Muscle of leg (tissue), 11 donors: Measurements from ENCODE around the gene PANX2. TPM values are rescaled to one million over a fixed set of nuclear protein-coding genes. Genes with fewer than 3 reads are reported as not detected.

Experiments
- DNase-seq: peaks from one replicate; pipeline ENCODE4 v3.0.0; 2013
- H3K27ac ChIP-seq: one replicate; pipeline ENCODE4 v1.5.1; 2013; ENCODE audit warnings: mild to moderate bottlenecking, low read length, control low read depth
- H3K27me3 ChIP-seq: one replicate; pipeline ENCODE4 v1.6.1; 2013; ENCODE audit warnings: low read length; ENCODE audit not compliant: control insufficient read depth, insufficient read depth
- H3K36me3 ChIP-seq: one replicate; pipeline ENCODE4 v1.6.1; 2013; ENCODE audit warnings: low read length; ENCODE audit not compliant: control insufficient read depth, insufficient read depth
- H3K4me1 ChIP-seq: one replicate; pipeline ENCODE4 v1.6.1; 2013; ENCODE audit warnings: low read length; ENCODE audit not compliant: control insufficient read depth, insufficient read depth
- H3K4me3 ChIP-seq: one replicate; pipeline ENCODE4 v1.5.1; 2013; ENCODE audit warnings: low read length, control low read depth
- H3K9me3 ChIP-seq: replicated peaks from 2 replicates; pipeline ENCODE4 v1.6.1; 2013; ENCODE audit warnings: low read depth, low read length; ENCODE audit not compliant: control insufficient read depth
- WGBS: methylation state at CpG from one replicate; pipeline ENCODE4 v1.1.5; 2013; ENCODE audit warnings: missing lambda C conversion rate; ENCODE audit not compliant: insufficient coverage; 5-methylcytosine and 5-hydroxymethylcytosine counted together
- polyA plus RNA-seq, 8 donors: library from polyadenylated mRNA; unstranded; fragments of 120-200 nt; gene quantifications; one replicate each; pipeline versions ENCODE4 v1.2.1 to v1.2.3, GENCODE V29; 2013; ENCODE audit warnings: inconsistent platforms in 1 of 8, low replicate concordance in 1 of 8; ENCODE audit not compliant: insufficient read length in 8 of 8, insufficient read depth in 1 of 8
- total RNA-seq: library from RNA; stranded (reverse); fragments of 120-200 nt; gene quantifications from one replicate; pipeline ENCODE4 v1.2.4, GENCODE V29; 2013

Gene PANX2
- total and polyA plus RNA-seq, 9 donors = 0.04 to 0.19 (median 0.15) TPM

GRCh38 chr22:50225200-50225969 lies 54.9 kb downstream of the PANX2 start:
- Histone ChIP-seq H3K27ac (no peak overlapping the region), H3K36me3 (peaks cover 77% of the 10 kb centered on the region), H3K4me1 (peaks cover 4% of the 10 kb centered on the region), H3K9me3 (no peaks in the 10 kb centered on the region), H3K27me3 (no peaks in the 10 kb centered on the region), H3K4me3 (no peak overlapping the region)
- WGBS = 79% methylated on average over 22 of the region's 24 CpGs
- no peak for DNase-seq

GRCh38 chr22:50226063-50226874 lies 55.7 kb downstream of the PANX2 start:
- peaks cover 69% of the 10 kb centered on the region for H3K36me3 ChIP-seq
- no peaks in the 10 kb centered on the region for H3K27me3 ChIP-seq
- peaks cover 4% of the 10 kb centered on the region for H3K4me1 ChIP-seq
- no peaks in the 10 kb centered on the region for H3K9me3 ChIP-seq
- no peak overlapping the region for H3K27ac ChIP-seq
- WGBS = 91% methylated on average over 27 of the region's 31 CpGs
- no peak overlapping the region for H3K4me3 ChIP-seq
- DNase-seq = no peak

GRCh38 chr22:50226875-50227165 lies 56.3 kb downstream of the PANX2 start:
- 87% methylated on average over 18 of the region's 18 CpGs for WGBS
- Histone ChIP-seq H3K4me3 (no peak overlapping the region), H3K4me1 (peaks cover 4% of the 10 kb centered on the region), H3K36me3 (peaks cover 63% of the 10 kb centered on the region), H3K9me3 (no peaks in the 10 kb centered on the region), H3K27me3 (no peaks in the 10 kb centered on the region), H3K27ac (no peak overlapping the region)
- DNase-seq = no peak

GRCh38 chr22:50227579-50228215 lies 57.2 kb downstream of the PANX2 start:
- Histone ChIP-seq H3K27ac (no peak overlapping the region), H3K4me1 (peaks cover 4% of the 10 kb centered on the region), H3K36me3 (peaks cover 54% of the 10 kb centered on the region), H3K9me3 (no peaks in the 10 kb centered on the region), H3K27me3 (no peaks in the 10 kb centered on the region), H3K4me3 (no peak overlapping the region)
- WGBS = 89% methylated on average over 20 of the region's 25 CpGs
- DNase-seq = no peak

- H3K27me3 ChIP-seq = no peaks in the 10 kb centered on the region
- peaks cover 4% of the 10 kb centered on the region for H3K4me1 ChIP-seq
- H3K9me3 ChIP-seq = no peaks in the 10 kb centered on the region
- H3K4me3 ChIP-seq = no peak overlapping the region
- no peak for DNase-seq
- peaks cover 52% of the 10 kb centered on the region for H3K36me3 ChIP-seq
- 90% methylated on average over 7 of the region's 9 CpGs for WGBS
- no peak overlapping the region for H3K27ac ChIP-seq
Measured at GRCh38 chr22:50228366-50228765, 57.8 kb downstream of the PANX2 start.

- 93% methylated on average over 14 of the region's 16 CpGs for WGBS
- DNase-seq = no peak
- H3K27me3 ChIP-seq = no peaks in the 10 kb centered on the region
- H3K27ac ChIP-seq = no peak overlapping the region
- no peak overlapping the region for H3K4me3 ChIP-seq
- peaks cover 49% of the 10 kb centered on the region for H3K36me3 ChIP-seq
- peaks cover 4% of the 10 kb centered on the region for H3K4me1 ChIP-seq
- H3K9me3 ChIP-seq = no peaks in the 10 kb centered on the region
Measured at GRCh38 chr22:50229370-50229769, 58.8 kb downstream of the PANX2 start.

Other genes starting within 250 kb of the PANX2 start
- 14.7 TPM for gene PIM3, start 210.0 kb upstream of the PANX2 start, total RNA-seq
- 10 to 100 TPM; 13.6 to 21.6 (median 16.3) TPM for gene PIM3, start 210.0 kb upstream of the PANX2 start, polyA plus RNA-seq
- gene IL17REL, start 158.0 kb upstream of the PANX2 start, total RNA-seq = not detected
- gene IL17REL, start 158.0 kb upstream of the PANX2 start, polyA plus RNA-seq = under 1 TPM in 1 of 8 donors, not detected in 7; 0.05 TPM
- gene TTLL8, start 112.4 kb upstream of the PANX2 start, total RNA-seq = not detected
- not detected for gene TTLL8, start 112.4 kb upstream of the PANX2 start, polyA plus RNA-seq
- gene MLC1, start 85.3 kb upstream of the PANX2 start, total RNA-seq = 0.31 TPM
- 1 to 10 TPM in 1 of 8 donors, under 1 TPM in 7; 0.45 to 1.2 (median 0.85) TPM for gene MLC1, start 85.3 kb upstream of the PANX2 start, polyA plus RNA-seq
- 0.40 TPM for gene MOV10L1, start 80.7 kb upstream of the PANX2 start, total RNA-seq
- gene MOV10L1, start 80.7 kb upstream of the PANX2 start, polyA plus RNA-seq = under 1 TPM; 0.08 to 0.50 (median 0.20) TPM
- 10.5 TPM for gene TRABD, start 15.2 kb downstream of the PANX2 start, total RNA-seq
- gene TRABD, start 15.2 kb downstream of the PANX2 start, polyA plus RNA-seq = 10 to 100 TPM; 16.7 to 28.5 (median 19.8) TPM
- gene SELENOO, start 30.3 kb downstream of the PANX2 start, total RNA-seq = 11.8 TPM
- gene SELENOO, start 30.3 kb downstream of the PANX2 start, polyA plus RNA-seq = 10 to 100 TPM; 10.8 to 21.1 (median 14.5) TPM
- 26.2 TPM for gene TUBGCP6, start 74.3 kb downstream of the PANX2 start, total RNA-seq
- gene TUBGCP6, start 74.3 kb downstream of the PANX2 start, polyA plus RNA-seq = 10 to 100 TPM; 21.4 to 35.3 (median 26.4) TPM
- gene HDAC10, start 80.5 kb downstream of the PANX2 start, total RNA-seq = 11.5 TPM
- 10 to 100 TPM; 10.8 to 23.7 (median 16.9) TPM for gene HDAC10, start 80.5 kb downstream of the PANX2 start, polyA plus RNA-seq
- gene MAPK12, start 91.0 kb downstream of the PANX2 start, total RNA-seq = 25.6 TPM
- gene MAPK12, start 91.0 kb downstream of the PANX2 start, polyA plus RNA-seq = 10 to 100 TPM in 7 of 8 donors, 1 to 10 TPM in 1; 9.4 to 37.8 (median 19.1) TPM
- gene MAPK11, start 99.6 kb downstream of the PANX2 start, total RNA-seq = 4.5 TPM
- gene MAPK11, start 99.6 kb downstream of the PANX2 start, polyA plus RNA-seq = 1 to 10 TPM; 6.1 to 8.7 (median 6.8) TPM
- gene PLXNB2, start 136.9 kb downstream of the PANX2 start, total RNA-seq = 36.9 TPM
- 100 to 1,000 TPM in 2 of 8 donors, 10 to 100 TPM in 6; 72.1 to 110 (median 94.2) TPM for gene PLXNB2, start 136.9 kb downstream of the PANX2 start, polyA plus RNA-seq
- 2.0 TPM for gene DENND6B, start 156.3 kb downstream of the PANX2 start, total RNA-seq
- gene DENND6B, start 156.3 kb downstream of the PANX2 start, polyA plus RNA-seq = 1 to 10 TPM; 3.9 to 7.1 (median 4.8) TPM
- gene PPP6R2, start 172.6 kb downstream of the PANX2 start, total RNA-seq = 36.4 TPM
- gene PPP6R2, start 172.6 kb downstream of the PANX2 start, polyA plus RNA-seq = 10 to 100 TPM; 29.8 to 41.5 (median 36.2) TPM